HCT116 (cell line): Measurements from ENCODE around the gene ADGRG1. TPM values are rescaled to one million over a fixed set of nuclear protein-coding genes. Genes with fewer than 3 reads are reported as not detected.

Experiments used
- ATAC-seq: fragments of 200-7000 bp; cut with Tn5 transposase; 2 replicates; pipeline ENCODE4 v1.9.1; 2020; ENCODE audit warnings: mild to moderate bottlenecking, moderate library complexity
- BruUV-seq: library from RNA; stranded (reverse); fragments of 400-500 nt; replicated peaks from 2 replicates; lab custom pipeline; 2021; lab: Mats Ljungman, UMichigan
- CTCF ChIA-PET: fragments of 300-600 bp; sonication (Branson Sonifier 250); formaldehyde crosslinking; loops from one replicate; lab custom pipeline; 2021; ENCODE audit warnings: antibody characterized with exemption; lab: Charles Lee
- POLR2A ChIA-PET: fragments of 300-600, 350-600 bp; sonication (Branson Sonifier 250); formaldehyde crosslinking; loops from one replicate; lab custom pipeline; 2021; ENCODE audit warnings: antibody characterized with exemption; lab: Charles Lee
- RAD21 ChIA-PET, 2 experiments: fragments of 300-600 bp; sonication (Branson Sonifier 250); formaldehyde crosslinking; loops; one replicate each; lab custom pipeline; 2023; ENCODE audit warnings: low total read pairs in 2 of 2; ENCODE audit not compliant: uncharacterized antibody in 2 of 2, unreplicated experiment in 2 of 2, low non-redundant PET in 1 of 2; lab: Charles Lee
- DNase-seq: peaks from one replicate; pipeline ENCODE4 v3.0.0-alpha.2; 2010; ENCODE audit warnings: low read depth, low spot score
- H2AFZ ChIP-seq: fragments of 200-600 bp; shearing (Covaris generic), sonication (generic); 2 replicates; pipeline ENCODE4 v1.6.1; 2017; ENCODE audit warnings: low read depth, mixed run types, mixed read lengths, antibody characterized with exemption, low read length; ENCODE audit not compliant: poor library complexity, severe bottlenecking
- H3K27ac ChIP-seq: 2 replicates; pipeline ENCODE4 v1.5.1; 2012; ENCODE audit warnings: low read depth, low read length
- H3K27me3 ChIP-seq: fragments of 200-600 bp; sonication (generic); 2 replicates; pipeline ENCODE4 v1.6.1; 2016; ENCODE audit warnings: mixed run types, low read length, mixed read lengths; ENCODE audit not compliant: insufficient read depth
- H3K36me3 ChIP-seq, 2 experiments: fragments of 200-500 bp in 1 of 2; fragments of 200-600 bp in 1 of 2; sonication (Bioruptor generic) in 1 of 2; sonication (generic) in 1 of 2; 2 replicates each; pipeline versions ENCODE4 v1.5.1 to v1.6.1; 2014 to 2016; ENCODE audit warnings: low read length in 2 of 2, inconsistent platforms in 1 of 2, mixed read lengths in 1 of 2, mixed run types in 1 of 2; ENCODE audit not compliant: insufficient read depth in 2 of 2, control insufficient read depth in 1 of 2
- H3K4me1 ChIP-seq, 2 experiments: fragments of 200-600 bp in 1 of 2; sonication (generic) in 1 of 2; 2 replicates each; pipeline versions ENCODE4 v1.5.1 to v1.6.1; 2012 to 2017; ENCODE audit warnings: low read length in 2 of 2, inconsistent platforms in 1 of 2, mild to moderate bottlenecking in 1 of 2, mixed read lengths in 1 of 2, mixed run types in 1 of 2, moderate library complexity in 1 of 2; ENCODE audit not compliant: insufficient read depth in 2 of 2, control insufficient read depth in 1 of 2
- H3K4me2 ChIP-seq: fragments of 200-600 bp; sonication (generic); 2 replicates; pipeline ENCODE4 v1.6.1; 2017; ENCODE audit warnings: mixed run types, low read length, mixed read lengths
- H3K4me3 ChIP-seq, 2 experiments: fragments of 200-600 bp in 1 of 2; sonication (generic) in 1 of 2; replicated peaks in 1 of 2; 2 replicates each; pipeline ENCODE4 v1.5.1; 2011 to 2016; ENCODE audit warnings: low read length in 2 of 2, control low read depth in 1 of 2, low read depth in 1 of 2, mild to moderate bottlenecking in 1 of 2, mixed read lengths in 1 of 2, mixed run types in 1 of 2
- H3K79me2 ChIP-seq: fragments of 200-600 bp; sonication (generic); 2 replicates; pipeline ENCODE4 v1.6.1; 2017; ENCODE audit warnings: mild to moderate bottlenecking, mixed run types, low read length, moderate library complexity, mixed read lengths; ENCODE audit not compliant: insufficient read depth
- H3K9ac ChIP-seq: fragments of 200-600 bp; sonication (generic); 2 replicates; pipeline ENCODE4 v1.6.1; 2016; ENCODE audit warnings: low read length, mixed read lengths
- H3K9me2 ChIP-seq: fragments of 200-600 bp; sonication (generic), shearing (Covaris generic); 2 replicates; pipeline ENCODE4 v1.6.1; 2017; ENCODE audit warnings: mixed run types, mild to moderate bottlenecking, moderate library complexity; ENCODE audit not compliant: insufficient read depth
- H3K9me3 ChIP-seq, 2 experiments: fragments of 200-500 bp in 1 of 2; fragments of 200-600 bp in 1 of 2; sonication (Bioruptor generic) in 1 of 2; sonication (generic) in 1 of 2; 2 replicates each; pipeline ENCODE4 v1.6.1; 2014 to 2017; ENCODE audit warnings: low read length in 2 of 2, mixed read lengths in 2 of 2, inconsistent platforms in 1 of 2, low read depth in 1 of 2, mild to moderate bottlenecking in 1 of 2, mixed run types in 1 of 2, moderate library complexity in 1 of 2; ENCODE audit not compliant: control insufficient read depth in 1 of 2, insufficient read depth in 1 of 2
- H4K20me1 ChIP-seq: fragments of 200-600 bp; sonication (generic), shearing (Covaris generic); 2 replicates; pipeline ENCODE4 v1.6.1; 2017; ENCODE audit warnings: mixed run types, mild to moderate bottlenecking, moderate library complexity; ENCODE audit not compliant: insufficient read depth
- ATF3 ChIP-seq: IDR thresholded peaks from 2 replicates; pipeline ENCODE4 v1.6.1; 2012
- CBX3 ChIP-seq: IDR thresholded peaks from 2 replicates; pipeline ENCODE4 v1.6.1; 2012; ENCODE audit warnings: low read depth
- CEBPB ChIP-seq: IDR thresholded peaks from 2 replicates; pipeline ENCODE4 v1.6.1; 2012; ENCODE audit warnings: low read depth
- CTCF ChIP-seq, 3 experiments: fragments of 200-600 bp in 1 of 3; sonication (generic) in 1 of 3; IDR thresholded peaks in 2 of 3; conservative IDR thresholded peaks in 1 of 3; 2 replicates each; pipeline ENCODE4 v1.5.1; 2012 to 2017; ENCODE audit warnings: low read depth in 2 of 3, low read length in 2 of 3, antibody characterized with exemption in 1 of 3, borderline replicate concordance in 1 of 3, control low read depth in 1 of 3, mild to moderate bottlenecking in 1 of 3, mixed read lengths in 1 of 3, mixed run types in 1 of 3, moderate library complexity in 1 of 3; ENCODE audit not compliant: insufficient read depth in 1 of 3
- EGR1 ChIP-seq: IDR thresholded peaks from 2 replicates; pipeline ENCODE4 v1.6.1; 2012; ENCODE audit warnings: low read depth
- ELF1 ChIP-seq: IDR thresholded peaks from 2 replicates; pipeline ENCODE4 v1.6.1; 2012; ENCODE audit warnings: low read depth, borderline replicate concordance
- FOSL1 ChIP-seq: IDR thresholded peaks from 2 replicates; pipeline ENCODE4 v1.6.1; 2012; ENCODE audit warnings: low read depth
- JUND ChIP-seq: IDR thresholded peaks from 2 replicates; pipeline ENCODE4 v1.6.1; 2012
- MAX ChIP-seq: IDR thresholded peaks from 2 replicates; pipeline ENCODE4 v1.6.1; 2012
- POLR2A ChIP-seq: IDR thresholded peaks from 2 replicates; pipeline ENCODE4 v1.7.0; 2011; ENCODE audit warnings: borderline replicate concordance; ENCODE audit not compliant: insufficient read depth, insufficient read length; ENCODE audit errors: extremely low read depth
- POLR2AphosphoS5 ChIP-seq: IDR thresholded peaks from 2 replicates; pipeline ENCODE4 v1.6.1; 2011; ENCODE audit warnings: mild to moderate bottlenecking, low read depth, low read length, moderate library complexity
- RAD21 ChIP-seq: IDR thresholded peaks from 2 replicates; pipeline ENCODE4 v1.6.1; 2012; ENCODE audit warnings: low read depth, mild to moderate bottlenecking
- REST ChIP-seq: IDR thresholded peaks from 2 replicates; pipeline ENCODE4 v1.6.1; 2012; ENCODE audit warnings: low read depth
- SIN3A ChIP-seq: IDR thresholded peaks from 2 replicates; pipeline ENCODE4 v1.6.1; 2012; ENCODE audit warnings: low read depth
- SP1 ChIP-seq: IDR thresholded peaks from 2 replicates; pipeline ENCODE4 v1.6.1; 2012; ENCODE audit warnings: low read depth
- TCF7L2 ChIP-seq: IDR thresholded peaks from 2 replicates; pipeline ENCODE4 v1.7.0; 2011; ENCODE audit warnings: borderline replicate concordance, inconsistent platforms; ENCODE audit not compliant: insufficient read depth, insufficient read length; ENCODE audit errors: extremely low read depth
- ZBTB33 ChIP-seq: IDR thresholded peaks from 2 replicates; pipeline ENCODE4 v1.6.1; 2011; ENCODE audit warnings: mild to moderate bottlenecking, low read length, moderate library complexity; ENCODE audit not compliant: insufficient replicate concordance; ENCODE audit errors: extremely low read depth
- intact Hi-C: fragments of 100-400 bp; cut with micrococcal nuclease; formaldehyde crosslinking; loops from 2 replicates; pipeline ENCODE4 v1.10.0; 2022
- total RNA-seq: library from RNA; stranded (reverse); gene quantifications from one replicate; pipeline ENCODE4 v1.2.1, GENCODE V29; 2021; ENCODE audit not compliant: unreplicated experiment

ADGRG1 gene
- total RNA-seq, 1 experiment from 2014 or later = 36.4 TPM

- H3K4me2 ChIP-seq = peak overlapping the region; percentile 88
- H4K20me1 ChIP-seq = no peaks in the 10 kb centered on the region
- CTCF ChIA-PET = interaction anchor here (0.6 to 2.8 kb wide), 23 partner anchors 9 to 408 kb away, joined by 3 to 31 read pairs (median 4); partner anchors contain the start of gene KATNB1
- no peaks in the 10 kb centered on the region for H3K36me3 ChIP-seq
- peak overlapping the region; percentile 42 for H3K27ac ChIP-seq
- POLR2A ChIA-PET = interaction anchor here (1.1 to 2.0 kb wide), 4 partner anchors 9 to 144 kb away, joined by 3 to 6 read pairs (median 5); partner anchors contain the start of gene KATNB1
- peak overlapping the region; percentile 55 for H2AFZ ChIP-seq
- peak overlapping the region; percentile 52 for H3K9ac ChIP-seq
- no peaks in the 10 kb centered on the region for H3K9me2 ChIP-seq
- DNase-seq (peak; percentile 76), ATAC-seq (peak; percentile 92)
- H3K4me1 ChIP-seq = peaks cover 11 to 21% of the 10 kb centered on the region in 2 experiments
- intact Hi-C loops = loop anchor here (1.0 to 5.0 kb wide), 4 partner anchors 58 to 1166 kb away; partner anchors contain the start of gene KATNB1
- BruUV-seq = no TSS peak
- no peaks in the 10 kb centered on the region for H3K9me3 ChIP-seq
- no peaks in the 10 kb centered on the region for H3K79me2 ChIP-seq
- RAD21 ChIA-PET = interaction anchor here (0.5 to 1.2 kb wide), 9 partner anchors 11 to 145 kb away, joined by 3 to 6 read pairs (median 4); no protein-coding TSS in a partner anchor
- H3K27me3 ChIP-seq = no peaks in the 10 kb centered on the region
- H3K4me3 ChIP-seq = peak overlapping the region; percentile 30 to 54
- TF ChIP-seq POLR2A = no peak
- TF ChIP-seq ATF3 = no peak
- TF ChIP-seq EGR1 = peak; percentile 44; the same call in 1 of the 2 replicates
- TF ChIP-seq REST = no peak
- no peak for TF ChIP-seq ZBTB33
- TF ChIP-seq ELF1 = no peak
- no peak for TF ChIP-seq POLR2AphosphoS5
- no peak; the same call in 1 of the 2 replicates for TF ChIP-seq CBX3
- peak; percentile 56 for TF ChIP-seq MAX
- peak; percentile 52; the same call in 1 of the 2 replicates for TF ChIP-seq JUND
- TF ChIP-seq RAD21 = peak; percentile 93
- TF ChIP-seq CTCF (IDR thresholded peaks at IDR 0.05 in 2 of 3, conservative IDR thresholded peaks at IDR 0.05 in 1 of 3; ENCODE audit: borderline replicate concordance in 1 of 3, insufficient read depth in 1 of 3, low read depth in 2 of 3, low read length in 2 of 3) = peak; percentile 91 to 99 (median 93)
- TF ChIP-seq SIN3A = peak; percentile 57; the same call in 1 of the 2 replicates
- TF ChIP-seq CEBPB = no peak
- peak; percentile 91 for TF ChIP-seq TCF7L2
- 0 out of 2 replicates have a peak, but pooled peaks have one; percentile 41 for TF ChIP-seq SP1
- peak; percentile 71 for TF ChIP-seq FOSL1
Measured at GRCh38 chr16:57591086-57591869, 37.2 kb upstream of the ADGRG1 start.
